Measurements from ENCODE around the gene DCLK1. TPM values are rescaled to one million over a fixed set of nuclear protein-coding genes. Genes with fewer than 3 reads are reported as not detected.

The DCLK1 gene
- total and polyA plus RNA-seq, 4 donors: 0.04 to 0.56 (median 0.20) TPM

DNA sequence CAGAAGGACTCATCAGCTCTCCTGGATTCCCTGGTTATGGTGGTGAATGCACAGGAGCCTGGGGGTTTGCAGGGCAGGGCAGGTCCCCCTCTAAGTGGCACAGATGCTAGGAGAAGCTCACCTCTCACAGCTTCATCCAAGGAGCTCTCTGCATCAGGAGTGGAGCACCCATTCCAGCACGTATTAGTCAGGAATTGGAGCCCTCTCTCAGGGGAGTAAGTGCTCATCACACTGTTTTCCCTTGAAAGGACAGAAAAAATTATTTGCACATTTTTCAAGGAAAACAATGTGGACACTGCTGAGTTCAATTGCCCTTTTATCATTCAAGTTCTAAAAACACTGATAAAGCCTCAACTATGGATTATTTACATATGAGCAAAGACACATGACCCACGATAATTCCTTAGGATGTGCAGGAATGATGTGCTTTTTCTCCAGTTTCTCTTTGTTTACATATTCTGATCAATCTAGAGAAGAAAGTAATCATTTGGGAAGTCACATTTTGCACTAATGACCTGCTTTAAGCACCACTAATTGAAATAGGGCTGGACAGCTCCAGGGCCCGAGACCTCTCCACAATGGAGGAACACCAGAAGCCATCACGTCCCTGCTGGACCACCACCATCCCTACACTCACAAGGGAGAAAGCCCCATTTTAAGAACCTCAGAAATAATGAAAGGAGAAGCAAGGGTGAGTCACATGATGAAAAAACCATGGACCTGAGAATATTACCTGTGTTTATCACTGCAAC lies 42.6 kb upstream of the DCLK1 start (continued):
- TF ChIP-seq, protein P1, sequence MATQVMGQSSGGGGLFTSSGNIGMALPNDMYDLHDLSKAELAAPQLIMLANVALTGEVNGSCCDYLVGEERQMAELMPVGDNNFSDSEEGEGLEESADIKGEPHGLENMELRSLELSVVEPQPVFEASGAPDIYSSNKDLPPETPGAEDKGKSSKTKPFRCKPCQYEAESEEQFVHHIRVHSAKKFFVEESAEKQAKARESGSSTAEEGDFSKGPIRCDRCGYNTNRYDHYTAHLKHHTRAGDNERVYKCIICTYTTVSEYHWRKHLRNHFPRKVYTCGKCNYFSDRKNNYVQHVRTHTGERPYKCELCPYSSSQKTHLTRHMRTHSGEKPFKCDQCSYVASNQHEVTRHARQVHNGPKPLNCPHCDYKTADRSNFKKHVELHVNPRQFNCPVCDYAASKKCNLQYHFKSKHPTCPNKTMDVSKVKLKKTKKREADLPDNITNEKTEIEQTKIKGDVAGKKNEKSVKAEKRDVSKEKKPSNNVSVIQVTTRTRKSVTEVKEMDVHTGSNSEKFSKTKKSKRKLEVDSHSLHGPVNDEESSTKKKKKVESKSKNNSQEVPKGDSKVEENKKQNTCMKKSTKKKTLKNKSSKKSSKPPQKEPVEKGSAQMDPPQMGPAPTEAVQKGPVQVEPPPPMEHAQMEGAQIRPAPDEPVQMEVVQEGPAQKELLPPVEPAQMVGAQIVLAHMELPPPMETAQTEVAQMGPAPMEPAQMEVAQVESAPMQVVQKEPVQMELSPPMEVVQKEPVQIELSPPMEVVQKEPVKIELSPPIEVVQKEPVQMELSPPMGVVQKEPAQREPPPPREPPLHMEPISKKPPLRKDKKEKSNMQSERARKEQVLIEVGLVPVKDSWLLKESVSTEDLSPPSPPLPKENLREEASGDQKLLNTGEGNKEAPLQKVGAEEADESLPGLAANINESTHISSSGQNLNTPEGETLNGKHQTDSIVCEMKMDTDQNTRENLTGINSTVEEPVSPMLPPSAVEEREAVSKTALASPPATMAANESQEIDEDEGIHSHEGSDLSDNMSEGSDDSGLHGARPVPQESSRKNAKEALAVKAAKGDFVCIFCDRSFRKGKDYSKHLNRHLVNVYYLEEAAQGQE (IDR thresholded peaks at IDR 0.05): no peak
- TF ChIP-seq HNF4G (IDR thresholded peaks at IDR 0.05) (no peak), NR2F2 (IDR thresholded peaks at IDR 0.05) (no peak), ATF3 (IDR thresholded peaks at IDR 0.05) (no peak), FOXA2 (IDR thresholded peaks at IDR 0.05) (no peak), TAF1 (conservative IDR thresholded peaks at IDR 0.05) (no peak)

- 71% methylated on average over 5 of the region's 5 CpGs for WGBS
- peaks cover 0 to 7% (median 0%) of the 10 kb centered on the region in 4 donors for H3K27me3 ChIP-seq (ENCODE audit: control insufficient read depth in 4 of 4, insufficient read depth in 4 of 4, low read length in 3 of 4)
- H3K9me3 ChIP-seq (ENCODE audit: control insufficient read depth in 4 of 4, low read length in 3 of 4): peaks cover 0 to 4% (median 0%) of the 10 kb centered on the region in 4 donors
- no peak overlapping the region for H3K9ac ChIP-seq (ENCODE audit: low read depth in 1 of 2, low read length in 2 of 2)
- no peaks in the 10 kb centered on the region for H3K36me3 ChIP-seq (ENCODE audit: control insufficient read depth in 4 of 4, insufficient read depth in 3 of 4, low read depth in 1 of 4, low read length in 3 of 4)
- H3K4me1 ChIP-seq (ENCODE audit: control insufficient read depth in 4 of 4, insufficient read depth in 4 of 4, low read length in 3 of 4): no peaks in the 10 kb centered on the region
- TF ChIP-seq GABPA (IDR thresholded peaks at IDR 0.05 in 1 of 2, conservative IDR thresholded peaks at IDR 0.05 in 1 of 2): no peak
- TF ChIP-seq, protein P2, sequence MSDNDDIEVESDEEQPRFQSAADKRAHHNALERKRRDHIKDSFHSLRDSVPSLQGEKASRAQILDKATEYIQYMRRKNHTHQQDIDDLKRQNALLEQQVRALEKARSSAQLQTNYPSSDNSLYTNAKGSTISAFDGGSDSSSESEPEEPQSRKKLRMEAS (IDR thresholded peaks at IDR 0.05): no peak
- no peak for TF ChIP-seq FOXA2 (IDR thresholded peaks at IDR 0.05)
- TF ChIP-seq SP1 (IDR thresholded peaks at IDR 0.05): no peak
- TF ChIP-seq TAF1 (conservative IDR thresholded peaks at IDR 0.05): no peak
- no peak for TF ChIP-seq NR2F2 (IDR thresholded peaks at IDR 0.05)
- no peak for TF ChIP-seq EGR1 (IDR thresholded peaks at IDR 0.05; ENCODE audit: low read depth in 2 of 2)
- no peak for TF ChIP-seq ZBTB33 (IDR thresholded peaks at IDR 0.05)
- no peak for TF ChIP-seq YY1 (IDR thresholded peaks at IDR 0.05)
- no peak for TF ChIP-seq HNF4A (conservative IDR thresholded peaks at IDR 0.05)
- TF ChIP-seq RAD21 (IDR thresholded peaks at IDR 0.05): no peak
- no peak for TF ChIP-seq FOXA1 (IDR thresholded peaks at IDR 0.05)
- TF ChIP-seq CTCF (IDR thresholded peaks at IDR 0.05; ENCODE audit: low read depth, low read length, missing input control): no peak
- TF ChIP-seq HNF4G (IDR thresholded peaks at IDR 0.05): no peak
- no peak for TF ChIP-seq ATF3 (IDR thresholded peaks at IDR 0.05)
- TF ChIP-seq RXRA (IDR thresholded peaks at IDR 0.05): no peak
- TF ChIP-seq, protein P1 (IDR thresholded peaks at IDR 0.05): no peak
- TF ChIP-seq JUND (IDR thresholded peaks at IDR 0.05): no peak
- H3K27ac ChIP-seq (ENCODE audit: low read depth in 1 of 2, low read length in 2 of 2): no peak overlapping the region
- DNase-seq (ENCODE audit: low spot score): no peak
- no peak overlapping the region for H3K4me3 ChIP-seq (ENCODE audit: low read depth in 1 of 3, low read length in 3 of 3)
These were observed 34.9 kb upstream of the DCLK1 start for GRCh38 chr13:36166046-36166445.
